Forelimb muscle (tissue), 1 donor: Measurements from ENCODE around the gene MICAL3. TPM values are rescaled to one million over a fixed set of nuclear protein-coding genes. Genes with fewer than 3 reads are reported as not detected.

Experiments used
- DNase-seq: peaks from one replicate; pipeline ENCODE4 v3.0.0-alpha.2; 2013; ENCODE audit warnings: low read depth
- polyA plus RNA-seq: library from polyadenylated mRNA; unstranded; fragments of 120-200 nt; gene quantifications from one replicate; pipeline ENCODE4 v1.2.1, GENCODE V29; 2013; ENCODE audit not compliant: insufficient read length

Gene MICAL3
- polyA plus RNA-seq, 1 donor, result 39.7 TPM

DNA sequence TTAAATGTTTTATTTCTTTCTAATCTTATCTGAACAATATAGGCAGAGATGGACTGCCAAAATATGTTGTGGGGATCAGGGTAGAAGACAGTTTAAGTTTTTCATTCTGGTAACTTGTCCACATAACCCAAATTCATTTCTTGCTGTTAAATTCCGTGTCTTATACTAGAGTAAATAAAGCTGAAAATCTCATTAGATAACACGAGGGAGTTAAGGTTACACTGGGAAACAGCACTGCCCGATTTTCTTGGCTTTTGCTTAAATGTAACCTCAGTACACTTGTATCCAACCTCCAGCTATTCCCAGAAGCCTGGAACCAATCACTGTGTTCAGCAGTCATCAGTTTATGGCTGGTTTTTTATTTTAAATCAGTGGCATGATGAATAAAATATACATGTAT, 48.2 kb downstream of the MICAL3 start:
- no peak for DNase-seq

DNA sequence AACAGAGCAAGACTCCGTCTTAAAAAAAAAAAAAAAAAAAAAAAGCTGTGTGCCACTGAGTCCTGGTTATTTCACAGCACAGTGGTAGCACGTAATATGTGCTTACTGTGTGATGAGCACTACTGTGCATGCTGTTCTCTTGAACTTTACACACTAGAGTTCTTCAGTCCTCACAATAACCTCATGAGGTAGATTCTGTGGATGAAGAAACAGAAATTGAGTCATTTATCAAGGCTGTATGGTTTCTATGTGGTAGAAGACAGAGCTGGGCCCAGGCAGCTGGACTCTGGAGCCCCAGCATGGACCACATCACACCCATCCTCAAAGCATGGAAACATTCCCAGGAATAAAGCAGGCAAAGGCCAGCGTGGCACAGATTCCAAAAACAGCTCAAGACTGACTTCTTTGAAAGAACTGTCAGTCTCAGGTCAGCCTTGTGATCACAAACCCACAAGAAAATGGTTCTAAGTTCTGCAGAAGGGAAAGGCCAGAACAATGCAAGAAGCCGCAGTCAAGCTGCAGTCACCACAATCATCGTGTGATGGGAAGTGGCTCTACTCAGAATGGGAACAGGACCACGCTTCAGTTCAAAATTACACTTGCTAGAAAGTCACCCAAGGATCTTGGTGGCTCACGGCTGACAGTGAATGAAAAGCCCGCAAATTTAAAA, 49.5 kb downstream of the MICAL3 start:
- DNase-seq, result no peak

DNA sequence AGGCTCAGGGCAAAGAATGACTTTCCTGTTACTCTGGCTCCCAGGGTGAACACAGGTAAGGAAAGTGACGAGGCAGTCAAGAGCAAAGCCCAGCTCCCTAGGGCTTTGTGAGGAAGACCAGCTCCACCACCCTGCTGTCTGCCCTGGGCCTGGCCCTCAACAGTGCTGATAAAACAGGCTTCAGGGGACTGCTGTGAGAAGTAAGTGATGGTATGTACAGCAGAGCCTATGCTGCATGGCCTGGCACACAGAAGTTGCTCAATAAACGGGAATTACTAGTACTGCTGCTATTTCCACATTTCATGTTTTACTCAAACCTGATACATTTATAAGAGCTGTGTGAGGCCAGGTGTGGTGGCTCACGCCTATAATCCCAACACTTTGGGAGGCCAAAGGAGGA, 50.3 kb downstream of the MICAL3 start:
- no peak for DNase-seq

DNA sequence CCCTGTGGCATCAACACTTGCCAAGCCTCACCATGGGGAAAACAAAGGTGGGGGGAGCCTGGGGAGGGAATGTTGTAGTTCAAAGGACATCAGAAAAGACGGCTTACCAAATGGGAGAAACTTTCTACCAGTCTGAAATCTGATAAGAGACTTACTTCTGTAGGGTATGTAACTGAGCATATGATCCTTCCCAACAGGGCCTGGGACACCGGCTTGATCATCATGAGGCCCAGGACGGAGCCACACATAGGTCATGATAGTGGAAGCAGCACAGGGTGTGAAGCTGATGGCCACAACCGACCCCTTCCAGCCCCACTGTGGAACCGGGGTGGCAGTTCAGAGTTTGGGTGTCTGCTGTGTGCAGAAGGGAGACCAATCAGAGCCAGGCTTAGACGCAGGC, 51.1 kb downstream of the MICAL3 start:
- DNase-seq, result no peak

DNA sequence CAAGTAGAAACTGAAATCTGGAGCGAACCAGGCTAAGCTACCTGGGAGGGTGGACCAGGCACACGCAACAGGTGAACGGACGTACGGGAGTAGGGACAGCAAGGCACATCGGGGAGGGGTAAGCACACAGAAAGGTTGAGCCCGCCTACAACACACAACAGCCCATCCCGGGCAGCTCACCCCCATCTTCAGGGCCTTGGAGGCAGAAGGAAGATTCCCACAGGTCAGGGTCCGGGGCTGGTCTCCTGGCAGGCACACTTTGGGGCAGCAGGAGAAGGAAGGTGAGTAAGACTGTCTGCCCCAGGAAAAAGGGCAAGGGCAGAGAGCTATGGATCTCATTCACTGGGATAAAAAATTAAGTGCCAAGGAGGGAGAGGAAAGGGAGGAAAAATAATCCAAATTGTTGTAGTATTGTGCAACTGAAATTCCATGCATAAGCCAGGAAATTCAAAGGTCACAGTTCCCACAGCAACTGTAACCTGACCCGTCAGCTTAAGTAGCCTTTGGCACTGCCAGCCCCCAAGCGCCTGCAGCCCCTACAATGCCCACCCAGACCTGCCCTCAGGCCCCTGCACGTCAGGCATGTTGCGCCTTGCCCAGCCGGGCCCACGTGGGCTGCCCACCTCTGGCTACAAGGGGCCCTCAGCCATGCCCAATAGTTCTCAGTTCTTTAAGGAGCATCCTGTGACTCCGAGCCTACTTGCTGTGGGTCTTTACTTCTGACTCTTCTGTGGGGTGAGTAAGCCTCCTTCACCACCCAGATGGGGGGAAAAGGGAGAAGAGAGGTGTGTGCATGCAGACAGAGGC, 51.8 kb downstream of the MICAL3 start:
- no peak for DNase-seq

DNA sequence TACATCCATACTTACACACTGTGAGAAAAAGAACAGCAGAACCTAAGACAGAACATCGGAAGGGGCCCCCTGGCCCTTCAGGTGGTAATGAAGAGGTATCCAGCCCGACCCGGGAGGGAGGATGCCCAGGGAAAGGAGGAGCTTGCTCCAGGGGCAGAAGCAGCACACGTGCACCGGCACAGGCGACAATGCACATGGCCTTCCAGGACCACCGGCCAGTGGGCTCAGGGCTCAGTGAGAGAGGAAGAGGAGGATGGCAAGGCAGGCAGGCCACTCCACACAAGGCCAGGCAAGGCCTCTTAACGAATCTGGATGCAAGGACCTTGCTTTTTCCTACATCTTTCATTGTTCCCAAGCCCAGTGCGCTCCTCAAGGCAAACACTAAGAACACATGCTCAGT, 52.6 kb downstream of the MICAL3 start:
- no peak for DNase-seq

DNA sequence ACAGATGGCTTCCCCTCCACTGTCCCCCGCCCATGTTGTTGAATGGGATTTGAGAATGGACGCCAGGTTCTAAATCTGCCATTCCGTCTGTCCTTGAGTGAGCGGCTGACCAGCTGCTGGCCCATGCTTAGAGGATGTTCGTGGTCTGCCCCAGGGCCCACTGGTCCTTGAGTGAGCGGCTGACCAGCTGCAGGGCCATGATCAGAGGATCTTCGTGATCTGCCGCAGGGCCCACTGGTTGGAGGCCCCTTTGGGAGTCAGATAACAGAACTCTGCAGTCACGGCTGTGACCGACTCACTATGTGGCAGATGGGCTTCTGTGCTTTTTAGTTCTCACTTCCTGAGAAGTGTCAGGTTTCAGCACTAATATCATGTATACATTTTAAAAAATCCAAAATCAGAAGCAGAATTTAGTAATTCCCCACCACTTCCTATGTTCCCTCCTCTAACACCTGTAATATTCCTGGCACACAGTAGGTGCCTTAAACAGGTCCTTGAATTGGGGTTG, 54.1 kb downstream of the MICAL3 start:
- no peak for DNase-seq

DNA sequence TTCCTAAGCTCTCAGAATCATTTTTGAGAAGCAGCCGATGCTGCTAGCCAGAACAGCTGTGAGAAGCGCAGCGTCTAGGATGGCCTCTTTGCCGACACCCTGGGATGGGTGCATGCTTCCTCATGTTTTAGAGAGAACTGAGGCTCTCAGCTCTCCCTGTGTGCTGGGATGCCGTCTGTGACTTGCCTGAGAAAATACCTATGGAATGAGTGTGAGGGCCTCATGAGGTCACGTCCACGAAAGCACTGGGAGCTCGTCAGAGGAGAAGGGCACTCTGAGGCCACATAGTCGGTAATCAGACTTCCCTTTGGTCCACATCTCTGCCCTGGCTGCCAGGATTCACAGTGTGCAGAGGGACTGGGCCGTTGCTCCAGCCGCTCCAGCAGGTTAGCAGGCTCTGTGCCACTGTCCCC, 54.7 kb downstream of the MICAL3 start:
- no peak for DNase-seq

DNA sequence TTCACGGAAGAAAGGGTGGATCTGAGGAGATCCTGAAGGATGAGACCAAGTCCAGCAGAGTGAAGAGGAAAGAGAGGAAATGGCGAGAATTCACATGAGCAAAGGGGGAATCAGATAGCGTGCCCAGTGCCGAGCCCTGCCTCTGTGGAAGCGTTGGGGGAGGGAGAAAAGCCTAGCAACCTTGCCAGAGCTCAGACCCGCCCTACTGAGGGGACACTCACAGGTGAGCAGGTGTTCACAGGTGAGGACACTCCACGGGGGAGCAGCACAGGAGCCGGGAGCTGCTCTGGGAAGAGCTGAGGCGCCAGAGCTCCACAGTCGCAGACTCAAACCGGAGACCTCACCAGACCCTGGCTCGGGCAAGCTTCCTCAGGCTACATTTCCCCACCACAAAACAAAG, 56.2 kb downstream of the MICAL3 start:
- DNase-seq, result no peak

DNA sequence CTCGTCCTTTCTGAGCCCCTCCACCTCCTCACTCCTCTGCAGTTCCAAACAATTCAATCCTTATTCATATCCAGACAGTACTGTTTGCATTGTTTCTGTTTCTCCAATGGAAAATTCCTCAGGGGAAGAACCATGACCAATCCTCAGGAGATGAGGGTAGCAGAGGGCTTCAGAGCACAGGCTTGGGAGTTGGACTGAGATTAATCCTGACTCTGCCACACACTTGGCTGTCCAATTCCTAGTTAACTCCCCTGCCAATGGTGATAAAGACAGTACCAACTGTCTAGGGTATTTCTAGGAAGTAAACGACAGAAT, 58.0 kb downstream of the MICAL3 start:
- no peak for DNase-seq

DNA sequence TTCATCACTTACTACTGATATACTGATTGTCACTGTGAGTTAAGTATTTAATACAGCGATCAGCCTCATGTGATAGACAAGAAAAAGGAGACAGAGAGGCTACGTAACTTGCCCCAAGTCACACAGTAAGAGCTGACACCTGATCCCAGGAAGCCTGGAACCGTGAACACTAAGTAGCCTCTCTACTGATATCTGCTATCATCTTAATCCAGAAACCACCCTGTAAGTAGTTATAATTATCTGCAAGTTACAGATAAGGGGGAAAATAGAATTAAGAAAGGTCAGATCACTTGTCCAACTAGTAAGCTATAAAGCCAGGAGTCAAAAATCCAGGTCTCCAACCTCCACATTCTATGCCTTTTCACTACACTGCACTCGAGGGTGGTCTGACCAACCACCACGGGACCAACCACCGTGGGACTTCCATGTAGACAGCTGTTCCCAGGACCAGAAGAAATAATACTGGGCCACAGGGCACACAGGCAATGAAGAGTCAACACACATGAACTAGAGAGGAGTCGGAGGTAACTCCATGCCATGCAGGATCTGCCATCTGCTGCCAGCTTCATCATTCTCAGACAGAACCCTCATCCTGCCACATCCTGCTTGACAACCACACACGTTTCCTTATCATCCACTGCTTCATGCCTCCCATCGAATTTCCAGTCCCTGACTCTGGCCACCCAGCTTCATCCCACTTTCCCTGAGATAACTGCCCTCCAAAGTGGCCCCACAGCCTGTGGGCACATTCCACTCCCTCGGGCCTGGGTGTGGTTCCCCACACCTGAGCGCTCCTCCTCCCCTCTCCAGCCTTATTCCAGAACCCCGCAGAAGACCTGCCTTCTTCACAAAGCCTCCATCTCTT, 58.6 kb downstream of the MICAL3 start:
- DNase-seq, result no peak

DNA sequence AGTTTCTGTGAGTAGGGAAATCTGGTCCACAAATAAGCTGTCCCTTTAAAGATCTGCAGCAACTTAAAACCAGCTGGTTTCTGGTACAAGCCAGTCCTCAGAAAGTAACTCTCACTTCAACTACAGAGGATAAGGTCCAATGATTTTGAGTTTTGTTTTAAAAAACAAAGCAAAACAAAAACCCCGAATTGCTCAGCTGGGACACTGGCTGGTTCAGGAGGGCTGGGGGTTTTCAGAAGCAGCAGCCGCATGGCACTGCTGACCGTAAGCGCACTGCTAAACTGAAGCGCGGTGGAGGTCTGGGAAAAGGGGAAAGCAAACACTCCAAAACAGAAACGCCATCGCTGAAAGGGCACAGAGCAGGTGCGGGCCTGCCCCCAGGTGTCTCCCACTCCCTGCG, 59.7 kb downstream of the MICAL3 start:
- no peak for DNase-seq

DNA sequence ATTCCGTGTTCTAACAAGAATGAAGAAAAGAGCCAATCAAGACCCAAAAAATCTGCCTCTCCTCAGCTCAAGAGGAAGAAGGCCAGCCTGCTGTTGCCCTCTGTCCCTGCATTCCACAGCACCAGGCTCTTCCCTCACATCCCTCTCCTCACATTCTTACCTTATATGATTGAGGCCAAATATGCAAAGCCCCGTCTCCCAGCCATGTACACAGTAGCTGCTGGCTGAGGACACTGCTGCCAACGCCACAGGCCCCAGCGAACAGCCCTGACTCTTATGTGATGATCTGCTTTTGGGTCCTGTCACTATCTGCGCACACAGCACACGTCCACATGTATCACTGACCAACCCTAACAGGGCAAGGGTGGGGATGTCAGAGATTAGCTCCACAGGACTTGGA, 60.2 kb downstream of the MICAL3 start:
- DNase-seq, result no peak

DNA sequence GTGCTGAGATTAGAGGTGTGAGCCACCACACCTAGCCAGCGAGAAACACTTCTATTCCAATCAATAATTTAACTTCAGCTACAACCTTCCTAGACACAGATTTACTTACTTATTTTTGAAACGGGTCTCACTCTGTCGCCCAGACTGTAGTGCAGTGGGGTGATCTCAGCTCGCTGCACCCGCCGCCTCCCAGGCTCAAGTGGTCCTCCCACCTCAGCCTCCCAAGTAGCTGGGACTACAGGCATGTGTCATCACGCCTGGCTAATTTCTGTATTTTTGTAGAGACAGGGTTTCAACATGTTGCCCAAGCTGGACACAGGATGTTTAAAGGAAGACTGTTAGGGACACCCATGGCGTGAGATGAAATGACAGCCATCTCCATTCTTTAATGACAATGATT, 61.3 kb downstream of the MICAL3 start:
- no peak for DNase-seq

DNA sequence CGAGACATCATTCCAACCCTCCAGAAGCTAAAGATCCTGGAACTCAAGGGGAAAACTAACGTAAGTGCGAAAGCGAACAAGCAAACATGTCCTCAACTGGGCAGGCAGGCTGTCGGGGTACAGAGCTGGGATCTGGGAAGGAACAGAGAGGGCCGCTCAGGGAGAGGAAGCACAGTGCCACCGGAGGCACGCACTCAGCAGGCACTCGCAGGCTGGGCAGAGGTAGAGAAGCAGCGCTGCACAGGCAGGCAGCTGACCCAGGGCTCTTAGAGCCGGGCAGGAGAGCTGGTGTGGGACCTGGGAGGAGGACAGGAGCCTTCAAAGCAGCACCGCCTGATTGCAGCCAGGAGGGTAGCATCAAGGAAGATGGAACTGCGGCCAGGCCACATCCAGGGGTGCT, 62.2 kb downstream of the MICAL3 start:
- no peak for DNase-seq

DNA sequence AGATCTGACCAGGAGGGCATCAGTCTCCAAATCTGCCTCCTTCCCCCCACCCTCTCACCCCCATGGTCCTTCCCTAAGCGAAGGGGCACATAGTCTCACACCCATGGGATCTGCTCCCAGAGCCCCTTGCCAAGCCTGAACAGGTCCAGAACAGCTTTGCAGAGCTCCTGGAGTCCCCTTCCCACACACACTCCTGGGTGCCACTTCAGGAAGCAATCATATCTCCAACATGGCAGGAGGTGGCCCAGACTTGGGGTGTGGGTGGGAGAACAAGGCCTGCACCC, 63.0 kb downstream of the MICAL3 start:
- DNase-seq, result no peak

DNA sequence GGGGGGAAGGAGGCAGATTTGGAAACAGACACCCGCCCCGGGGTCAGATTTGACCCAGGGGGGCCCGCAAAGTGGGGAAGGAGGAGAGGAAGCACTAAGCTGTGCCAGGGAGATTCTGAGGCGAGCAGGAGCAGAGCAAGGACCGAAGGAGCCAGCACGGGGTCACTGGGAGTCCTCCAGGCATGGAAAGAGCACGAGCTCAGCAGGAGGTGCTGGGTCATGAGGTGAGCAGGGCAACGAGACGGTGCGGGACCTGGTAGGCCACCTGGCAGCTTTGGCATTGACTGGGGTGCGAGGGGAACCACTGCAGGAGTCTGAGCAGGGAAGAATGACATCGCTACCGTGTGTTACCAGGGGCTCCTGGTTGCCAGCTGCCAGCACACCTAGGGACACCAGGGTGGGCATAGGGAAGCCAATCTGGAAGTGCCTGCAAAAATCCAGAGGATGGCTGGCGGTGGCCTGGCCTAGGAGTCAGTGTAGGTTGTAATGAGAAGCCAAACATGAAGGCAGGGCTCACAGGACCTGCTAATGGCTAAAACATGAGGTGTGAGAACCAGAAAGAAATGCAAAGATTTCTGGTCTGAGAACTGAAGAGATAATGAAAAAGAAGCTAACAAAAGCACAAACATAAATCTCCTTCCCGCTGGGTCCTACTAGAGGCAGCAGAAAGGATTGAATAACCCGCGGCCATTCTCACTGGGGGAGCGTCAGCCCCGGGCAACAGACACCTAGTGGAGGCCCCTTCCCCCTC, 63.5 kb downstream of the MICAL3 start:
- no peak for DNase-seq

DNA sequence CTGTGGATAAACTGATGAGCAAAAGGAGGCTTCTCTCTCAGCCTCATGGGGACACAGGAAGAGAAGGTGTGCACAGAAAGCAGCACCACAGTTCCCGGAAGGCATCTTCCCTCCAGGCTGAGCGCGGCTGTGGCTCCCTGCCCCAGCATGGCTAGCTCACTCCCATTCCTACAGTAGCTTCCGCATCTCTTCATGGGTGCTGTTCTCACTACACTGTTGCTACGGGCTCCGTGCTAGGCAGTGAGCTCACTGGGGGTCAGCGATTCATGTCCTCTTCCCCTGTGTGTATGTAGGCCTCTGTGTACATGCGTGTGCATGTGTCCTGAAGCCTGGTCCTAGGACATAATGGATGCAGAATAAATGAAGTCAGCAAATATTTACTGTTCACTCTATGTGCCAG, 64.3 kb downstream of the MICAL3 start:
- no peak for DNase-seq

DNA sequence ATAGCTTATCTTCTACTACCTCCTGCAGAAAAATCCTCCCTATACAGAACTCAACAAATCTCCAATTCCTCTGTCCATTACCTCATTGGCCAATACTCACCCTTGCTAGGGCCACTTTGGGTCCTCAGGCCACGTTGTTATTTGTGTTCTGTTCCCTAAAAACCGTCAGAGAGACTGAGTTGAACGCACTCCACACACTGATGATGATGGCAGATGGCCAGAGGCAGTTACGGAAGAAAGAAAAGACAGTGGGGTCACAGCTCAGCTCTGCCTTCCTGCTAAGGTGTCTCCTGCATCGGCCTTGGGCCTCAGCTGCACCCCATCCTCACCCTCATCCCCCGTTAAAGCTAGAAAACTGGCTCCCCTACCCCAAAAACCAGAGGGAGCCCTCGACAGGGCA, 66.2 kb downstream of the MICAL3 start:
- no peak for DNase-seq

DNA sequence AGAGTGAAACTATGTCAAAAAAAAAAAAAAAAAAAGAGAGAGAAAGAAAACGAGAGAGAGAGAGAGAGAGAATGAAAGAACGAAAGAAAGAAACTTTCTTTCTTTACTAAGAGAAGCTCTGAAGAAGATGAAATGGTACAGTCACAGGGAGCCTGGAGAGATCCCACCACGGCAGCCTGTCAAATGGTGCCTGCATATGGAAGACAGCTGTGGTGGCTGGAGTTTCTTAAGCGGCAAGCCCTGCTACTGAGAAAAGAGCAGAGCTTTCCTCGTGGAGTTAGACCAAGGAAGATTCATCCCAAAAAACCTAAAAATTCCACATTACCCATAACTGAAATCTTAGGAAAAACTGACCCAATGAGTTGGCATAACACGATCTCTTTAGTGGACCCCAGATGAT, 66.7 kb downstream of the MICAL3 start:
- no peak for DNase-seq

DNA sequence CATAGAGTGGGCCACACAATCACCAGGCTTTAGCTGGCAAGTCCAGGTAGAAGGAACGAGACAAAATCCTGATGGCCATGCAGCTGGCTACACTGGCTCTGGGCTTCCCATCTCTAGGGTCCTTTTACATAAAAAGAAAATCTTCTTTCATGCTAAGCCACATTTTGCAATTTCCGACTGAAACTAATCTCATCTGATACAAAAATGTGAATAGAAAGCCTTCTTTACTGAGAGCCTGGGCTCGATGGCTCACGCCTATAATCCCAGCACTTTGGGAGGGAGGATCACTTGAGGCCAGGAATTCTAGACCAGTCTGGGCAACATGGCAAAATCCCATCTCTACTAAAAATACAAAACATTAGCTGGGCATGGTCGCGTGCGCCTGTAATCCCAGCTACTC, 67.2 kb downstream of the MICAL3 start:
- no peak for DNase-seq

DNA sequence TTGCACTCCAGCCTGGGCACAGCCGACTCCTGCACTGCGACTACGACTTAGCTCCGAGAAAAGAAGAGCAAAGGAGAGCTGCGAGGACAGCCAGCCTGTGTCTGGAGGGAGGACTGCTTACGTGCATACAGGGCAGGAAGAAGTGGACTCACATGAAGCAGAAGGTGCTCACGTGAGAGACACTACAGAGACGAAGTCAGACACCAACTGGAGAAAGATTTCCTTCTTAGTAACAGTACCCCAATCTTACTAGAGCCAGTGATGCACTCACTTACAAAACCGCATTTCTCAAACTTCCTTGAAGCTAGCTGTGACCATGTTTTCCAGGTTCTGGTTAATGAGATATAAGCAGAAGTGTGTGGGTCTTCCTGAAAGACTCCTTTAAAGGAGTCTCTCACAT, 67.7 kb downstream of the MICAL3 start:
- DNase-seq, result no peak
